GM13976 (cell line): ENCODE measurements around the gene CFAP161.
"Not testable (repeated sequence)": the region's sequence is repeated elsewhere in the genome, so short reads cannot be mapped to it uniquely, and the experiment has no call there.

Source experiments
- DNase-seq: peaks from one replicate; pipeline ENCODE4 v3.0.0; 2012; ENCODE audit warnings: low spot score
- CTCF ChIP-seq: IDR thresholded peaks from 2 replicates; pipeline ENCODE4 v1.5.1; 2012; ENCODE audit warnings: borderline replicate concordance, mild to moderate bottlenecking; ENCODE audit not compliant: insufficient read depth; ENCODE audit errors: extremely low read depth, missing control alignments, control extremely low read depth
- in situ Hi-C: fragments of 300-500 bp; cut with MboI; formaldehyde crosslinking; loops from one replicate; pipeline ENCODE4 v1.12.0; 2022; ENCODE audit warnings: low sequenced_read_pairs, mixed read lengths, inconsistent platforms; ENCODE audit not compliant: unreplicated experiment

The CFAP161 gene

GRCh38 chr15:81152799-81153198 lies 18.7 kb downstream of the CFAP161 start:
- no peak for TF ChIP-seq CTCF
- in situ Hi-C loops: no loop called here
- DNase-seq: no peak

GRCh38 chr15:81155375-81156218 lies 21.5 kb downstream of the CFAP161 start:
- peak; percentile 53 for DNase-seq
- in situ Hi-C loops: loop anchor here (5.0 kb wide), 1 partner anchor 112 kb away; no protein-coding TSS in a partner anchor
- TF ChIP-seq CTCF: peak; percentile 50

GRCh38 chr15:81156324-81156723 lies 22.3 kb downstream of the CFAP161 start:
- in situ Hi-C loops: loop anchor here (5.0 kb wide), 1 partner anchor 111 kb away; no protein-coding TSS in a partner anchor
- DNase-seq: no peak
- TF ChIP-seq CTCF: no peak

GRCh38 chr15:81157195-81157938 lies 23.3 kb downstream of the CFAP161 start:
- no peak for DNase-seq
- no peak for TF ChIP-seq CTCF
- in situ Hi-C loops: loop anchor here (5.0 kb wide), 1 partner anchor 110 kb away; no protein-coding TSS in a partner anchor

GRCh38 chr15:81157939-81158223 lies 23.8 kb downstream of the CFAP161 start:
- TF ChIP-seq CTCF: no peak
- in situ Hi-C loops: loop anchor here (5.0 kb wide), 1 partner anchor 109 kb away; no protein-coding TSS in a partner anchor
- DNase-seq: no peak

GRCh38 chr15:81158561-81158960 lies 24.5 kb downstream of the CFAP161 start:
- DNase-seq: not testable (repeated sequence)
- in situ Hi-C loops: loop anchor here (5.0 kb wide), 1 partner anchor 109 kb away; no protein-coding TSS in a partner anchor
